ENCODE results near the gene WRAP53. TPM values are rescaled to one million over a fixed set of nuclear protein-coding genes. Genes with fewer than 3 reads are reported as not detected.

The WRAP53 gene
- total and polyA plus RNA-seq, 10 of the 15 experiments (the other 5 are each of a cell fraction or from before 2014, with no cell fraction given): 1.9 to 42.0 (median 21.9) TPM

GRCh38 chr17:7644775-7645174 lies 43.5 kb upstream of the WRAP53 start:
- H3K79me2 ChIP-seq (ENCODE audit: control insufficient read depth, insufficient read depth, low read length): no peaks in the 10 kb centered on the region
- in situ Hi-C loops (cut with MboI) (no loop called here), intact Hi-C loops (cut with micrococcal nuclease; ENCODE audit: unreplicated experiment) (no loop called here)
- no peak overlapping the region for H3K27ac ChIP-seq (ENCODE audit: control insufficient read depth, insufficient read depth)
- POLR2A ChIA-PET: no interaction called here
- ATAC-seq (no peak), FAIRE-seq (no peak), DNase-seq (ENCODE audit: low read depth, low spot score) (no peak)
- no peaks in the 10 kb centered on the region for H4K20me1 ChIP-seq (ENCODE audit: control insufficient read depth, insufficient read depth)
- no peak overlapping the region for H3K4me2 ChIP-seq (ENCODE audit: control insufficient read depth, insufficient read depth)
- 17% methylated on average over 4 of the region's 4 CpGs for WGBS (ENCODE audit: insufficient coverage, insufficient replicate concordance, low lambda C conversion rate, missing lambda C conversion rate)
- no peak overlapping the region for H2AFZ ChIP-seq (ENCODE audit: control insufficient read depth, low read depth, low read length)
- no peaks in the 10 kb centered on the region for H3K27me3 ChIP-seq (replicated peaks in 1 of 2; ENCODE audit: control insufficient read depth in 2 of 2, insufficient read depth in 2 of 2, low read length in 1 of 2)
- no peaks in the 10 kb centered on the region for H3K36me3 ChIP-seq (ENCODE audit: control insufficient read depth in 2 of 2, insufficient read depth in 2 of 2, low read length in 1 of 2)
- no peaks in the 10 kb centered on the region for H3K9me3 ChIP-seq (replicated peaks; ENCODE audit: control insufficient read depth, insufficient read depth, low read length)
- BruUV-seq (replicated peaks): no TSS peak
- H3K9ac ChIP-seq (ENCODE audit: control insufficient read depth, insufficient read depth, low read length): no peak overlapping the region
- H3K4me3 ChIP-seq: no peak overlapping the region
- CTCF ChIA-PET: no interaction called here
- RAD21 ChIA-PET (ENCODE audit: unreplicated experiment): no interaction called here
- H3K4me1 ChIP-seq (ENCODE audit: control insufficient read depth, insufficient read depth, low read length): no peaks in the 10 kb centered on the region
- SMC1A ChIA-PET (ENCODE audit: uncharacterized antibody, unreplicated experiment): no interaction called here
- no peak for TF ChIP-seq POLR2AphosphoS2 (IDR thresholded peaks at IDR 0.05; ENCODE audit: low read depth, low read length)
- TF ChIP-seq, protein P1, sequence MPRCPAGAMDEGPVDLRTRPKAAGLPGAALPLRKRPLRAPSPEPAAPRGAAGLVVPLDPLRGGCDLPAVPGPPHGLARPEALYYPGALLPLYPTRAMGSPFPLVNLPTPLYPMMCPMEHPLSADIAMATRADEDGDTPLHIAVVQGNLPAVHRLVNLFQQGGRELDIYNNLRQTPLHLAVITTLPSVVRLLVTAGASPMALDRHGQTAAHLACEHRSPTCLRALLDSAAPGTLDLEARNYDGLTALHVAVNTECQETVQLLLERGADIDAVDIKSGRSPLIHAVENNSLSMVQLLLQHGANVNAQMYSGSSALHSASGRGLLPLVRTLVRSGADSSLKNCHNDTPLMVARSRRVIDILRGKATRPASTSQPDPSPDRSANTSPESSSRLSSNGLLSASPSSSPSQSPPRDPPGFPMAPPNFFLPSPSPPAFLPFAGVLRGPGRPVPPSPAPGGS (IDR thresholded peaks at IDR 0.05; ENCODE audit: borderline replicate concordance, insufficient read depth, low read depth, low read length, poor library complexity, severe bottlenecking): no peak
- peak; percentile 51; the same call in 1 of the 2 replicates for TF ChIP-seq SPI1 (IDR thresholded peaks at IDR 0.05; ENCODE audit: borderline replicate concordance, insufficient read depth, low read depth, low read length)

GRCh38 chr17:7646457-7646856 lies 41.8 kb upstream of the WRAP53 start:
- ATAC-seq (no peak), FAIRE-seq (no peak), DNase-seq (ENCODE audit: low read depth, low spot score) (no peak)
- 35% methylated on average over 9 of the region's 9 CpGs for WGBS (ENCODE audit: insufficient coverage, insufficient replicate concordance, low lambda C conversion rate, missing lambda C conversion rate)
- no peak overlapping the region for H3K4me3 ChIP-seq
- H3K4me1 ChIP-seq (ENCODE audit: control insufficient read depth, insufficient read depth, low read length): peaks cover 3% of the 10 kb centered on the region; the same call in 1 of the 2 replicates
- ChIA-PET POLR2A (no interaction called here), RAD21 (ENCODE audit: unreplicated experiment) (no interaction called here), SMC1A (ENCODE audit: uncharacterized antibody, unreplicated experiment) (interaction anchor here (1.1 kb wide), 1 partner anchor 34 kb away, joined by 3 read pairs; no protein-coding TSS in a partner anchor), CTCF (no interaction called here)
- no peak overlapping the region for H2AFZ ChIP-seq (ENCODE audit: control insufficient read depth, low read depth, low read length)
- BruUV-seq (replicated peaks): no TSS peak
- in situ Hi-C loops (cut with MboI) (no loop called here), intact Hi-C loops (cut with micrococcal nuclease; ENCODE audit: unreplicated experiment) (no loop called here)
- no peak overlapping the region for H3K9ac ChIP-seq (ENCODE audit: control insufficient read depth, insufficient read depth, low read length)
- H3K4me2 ChIP-seq (ENCODE audit: control insufficient read depth, insufficient read depth): no peak overlapping the region
- H3K27me3 ChIP-seq (replicated peaks in 1 of 2; ENCODE audit: control insufficient read depth in 2 of 2, insufficient read depth in 2 of 2, low read length in 1 of 2): peaks cover 5 to 8% of the 10 kb centered on the region in 2 experiments
- H3K79me2 ChIP-seq (ENCODE audit: control insufficient read depth, insufficient read depth, low read length): no peaks in the 10 kb centered on the region
- no peaks in the 10 kb centered on the region for H4K20me1 ChIP-seq (ENCODE audit: control insufficient read depth, insufficient read depth)
- no peak overlapping the region for H3K27ac ChIP-seq (ENCODE audit: control insufficient read depth, insufficient read depth)
- no peaks in the 10 kb centered on the region for H3K36me3 ChIP-seq (ENCODE audit: control insufficient read depth in 2 of 2, insufficient read depth in 2 of 2, low read length in 1 of 2)
- no peaks in the 10 kb centered on the region for H3K9me3 ChIP-seq (replicated peaks; ENCODE audit: control insufficient read depth, insufficient read depth, low read length)
- no peak for TF ChIP-seq ETV6 (conservative IDR thresholded peaks at IDR 0.05 in 1 of 2, IDR thresholded peaks at IDR 0.05 in 1 of 2; ENCODE audit: borderline replicate concordance in 1 of 2, low read depth in 1 of 2)
- no peak for TF ChIP-seq BMI1 (IDR thresholded peaks at IDR 0.05; ENCODE audit: borderline replicate concordance)
- TF ChIP-seq IKZF2 (IDR thresholded peaks at IDR 0.05): no peak
- TF ChIP-seq POLR2AphosphoS5 (IDR thresholded peaks at IDR 0.05; ENCODE audit: low read length): no peak
- TF ChIP-seq MTA2 (IDR thresholded peaks at IDR 0.05; ENCODE audit: low read depth): no peak
- TF ChIP-seq, protein P2, sequence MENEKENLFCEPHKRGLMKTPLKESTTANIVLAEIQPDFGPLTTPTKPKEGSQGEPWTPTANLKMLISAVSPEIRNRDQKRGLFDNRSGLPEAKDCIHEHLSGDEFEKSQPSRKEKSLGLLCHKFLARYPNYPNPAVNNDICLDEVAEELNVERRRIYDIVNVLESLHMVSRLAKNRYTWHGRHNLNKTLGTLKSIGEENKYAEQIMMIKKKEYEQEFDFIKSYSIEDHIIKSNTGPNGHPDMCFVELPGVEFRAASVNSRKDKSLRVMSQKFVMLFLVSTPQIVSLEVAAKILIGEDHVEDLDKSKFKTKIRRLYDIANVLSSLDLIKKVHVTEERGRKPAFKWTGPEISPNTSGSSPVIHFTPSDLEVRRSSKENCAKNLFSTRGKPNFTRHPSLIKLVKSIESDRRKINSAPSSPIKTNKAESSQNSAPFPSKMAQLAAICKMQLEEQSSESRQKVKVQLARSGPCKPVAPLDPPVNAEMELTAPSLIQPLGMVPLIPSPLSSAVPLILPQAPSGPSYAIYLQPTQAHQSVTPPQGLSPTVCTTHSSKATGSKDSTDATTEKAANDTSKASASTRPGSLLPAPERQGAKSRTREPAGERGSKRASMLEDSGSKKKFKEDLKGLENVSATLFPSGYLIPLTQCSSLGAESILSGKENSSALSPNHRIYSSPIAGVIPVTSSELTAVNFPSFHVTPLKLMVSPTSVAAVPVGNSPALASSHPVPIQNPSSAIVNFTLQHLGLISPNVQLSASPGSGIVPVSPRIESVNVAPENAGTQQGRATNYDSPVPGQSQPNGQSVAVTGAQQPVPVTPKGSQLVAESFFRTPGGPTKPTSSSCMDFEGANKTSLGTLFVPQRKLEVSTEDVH (IDR thresholded peaks at IDR 0.05; ENCODE audit: low read depth, partially characterized antibody): no peak
- no peak for TF ChIP-seq ZNF384 (IDR thresholded peaks at IDR 0.05; ENCODE audit: borderline replicate concordance, low read depth, low read length)
- no peak for TF ChIP-seq GATAD2B (conservative IDR thresholded peaks at IDR 0.05; ENCODE audit: low read depth)
- TF ChIP-seq GABPA (IDR thresholded peaks at IDR 0.05; ENCODE audit: low read depth): no peak
- TF ChIP-seq MEF2B (IDR thresholded peaks at IDR 0.05; ENCODE audit: partially characterized antibody, poor library complexity, severe bottlenecking): no peak
